Smooth muscle cell (in vitro differentiated cells): ENCODE measurements around the gene EIF3L. TPM values are rescaled to one million over a fixed set of nuclear protein-coding genes. Genes with fewer than 3 reads are reported as not detected.

ENCODE experiments used
- DNase-seq: peaks from one replicate; lab custom pipeline; 2025; ENCODE audit not compliant: unreplicated experiment; lab: John Stamatoyannopoulos, UW
- H2AFZ ChIP-seq: fragments of 200-600 bp; sonication (generic); 2 replicates; pipeline ENCODE4 v1.6.0; 2016; ENCODE audit warnings: antibody characterized with exemption, low read depth, mild to moderate bottlenecking
- H3F3A ChIP-seq: fragments of 200-600 bp; sonication (generic); 2 replicates; pipeline ENCODE4 v1.6.0; 2017; ENCODE audit warnings: antibody characterized with exemption, low read depth
- H3K27ac ChIP-seq: fragments of 200-600 bp; sonication (generic); 2 replicates; pipeline ENCODE4 v1.5.1; 2016; ENCODE audit warnings: low read depth, mild to moderate bottlenecking
- H3K27me3 ChIP-seq: fragments of 200-600 bp; sonication (generic); 2 replicates; pipeline ENCODE4 v1.6.1; 2016; ENCODE audit warnings: low read depth, mild to moderate bottlenecking
- H3K36me3 ChIP-seq: fragments of 200-600 bp; sonication (generic); 2 replicates; pipeline ENCODE4 v1.5.1; 2016; ENCODE audit warnings: low read depth
- H3K4me1 ChIP-seq: fragments of 200-600 bp; sonication (generic); 2 replicates; pipeline ENCODE4 v1.5.1; 2016; ENCODE audit warnings: low read depth
- H3K4me2 ChIP-seq: fragments of 200-600 bp; sonication (generic); 2 replicates; pipeline ENCODE4 v1.6.0; 2016; ENCODE audit warnings: mild to moderate bottlenecking
- H3K4me3 ChIP-seq: fragments of 200-600 bp; sonication (generic); 2 replicates; pipeline ENCODE4 v1.5.1; 2016; ENCODE audit warnings: mild to moderate bottlenecking
- H3K79me2 ChIP-seq: fragments of 200-600 bp; sonication (generic); 2 replicates; pipeline ENCODE4 v1.6.0; 2016; ENCODE audit warnings: low read depth, mild to moderate bottlenecking
- H3K9ac ChIP-seq: fragments of 200-600 bp; sonication (generic); 2 replicates; pipeline ENCODE4 v1.6.0; 2016; ENCODE audit warnings: low read depth
- H3K9me3 ChIP-seq: fragments of 200-600 bp; sonication (generic); replicated peaks from 2 replicates; pipeline ENCODE4 v1.5.1; 2016; ENCODE audit warnings: low read depth
- H4K20me1 ChIP-seq: fragments of 200-600 bp; sonication (generic); 2 replicates; pipeline ENCODE4 v1.6.0; 2016; ENCODE audit warnings: low read depth
- WGBS: methylation state at CpG from one replicate; pipeline ENCODE4 v1.1.7; 2016; ENCODE audit warnings: low lambda C conversion rate; 5-methylcytosine and 5-hydroxymethylcytosine counted together
- polyA plus RNA-seq: library from polyadenylated mRNA; unstranded; fragments of >200 nt; fragmentation: Nextera tagmentation; extraction: Ambion mirVana; gene quantifications from 2 replicates; pipeline ENCODE4 v1.2.1, GENCODE V29; 2016
- total RNA-seq: library from RNA; depleted of rRNA; stranded (reverse); fragments of >200 nt; gene quantifications from 2 replicates; pipeline ENCODE4 v1.2.3, GENCODE V29; 2014
- TF ChIP-seq, protein P1 (sequence below): fragments of 200-600 bp; sonication (generic); IDR thresholded peaks from 2 replicates; pipeline ENCODE4 v1.5.1; 2017; ENCODE audit warnings: borderline replicate concordance, mild to moderate bottlenecking, antibody characterized with exemption; ENCODE audit not compliant: insufficient read depth, poor library complexity, severe bottlenecking

Gene EIF3L
- total and polyA plus RNA-seq, 2 experiments from 2014 or later = 182 to 274 TPM

- 91% methylated on average over 8 of the region's 8 CpGs for WGBS
- Histone ChIP-seq H3K36me3 (no peaks in the 10 kb centered on the region), H2AFZ (no peak overlapping the region), H3K9ac (no peak overlapping the region), H4K20me1 (peaks cover 51% of the 10 kb centered on the region), H3K4me1 (peaks cover 10% of the 10 kb centered on the region), H3K27me3 (no peaks in the 10 kb centered on the region), H3K4me3 (no peak overlapping the region), H3K79me2 (peaks cover 39% of the 10 kb centered on the region), H3K9me3 (no peaks in the 10 kb centered on the region), H3K4me2 (no peak overlapping the region), H3F3A (no peaks in the 10 kb centered on the region), H3K27ac (no peak overlapping the region)
- DNase-seq = no peak
- TF ChIP-seq, protein P1, sequence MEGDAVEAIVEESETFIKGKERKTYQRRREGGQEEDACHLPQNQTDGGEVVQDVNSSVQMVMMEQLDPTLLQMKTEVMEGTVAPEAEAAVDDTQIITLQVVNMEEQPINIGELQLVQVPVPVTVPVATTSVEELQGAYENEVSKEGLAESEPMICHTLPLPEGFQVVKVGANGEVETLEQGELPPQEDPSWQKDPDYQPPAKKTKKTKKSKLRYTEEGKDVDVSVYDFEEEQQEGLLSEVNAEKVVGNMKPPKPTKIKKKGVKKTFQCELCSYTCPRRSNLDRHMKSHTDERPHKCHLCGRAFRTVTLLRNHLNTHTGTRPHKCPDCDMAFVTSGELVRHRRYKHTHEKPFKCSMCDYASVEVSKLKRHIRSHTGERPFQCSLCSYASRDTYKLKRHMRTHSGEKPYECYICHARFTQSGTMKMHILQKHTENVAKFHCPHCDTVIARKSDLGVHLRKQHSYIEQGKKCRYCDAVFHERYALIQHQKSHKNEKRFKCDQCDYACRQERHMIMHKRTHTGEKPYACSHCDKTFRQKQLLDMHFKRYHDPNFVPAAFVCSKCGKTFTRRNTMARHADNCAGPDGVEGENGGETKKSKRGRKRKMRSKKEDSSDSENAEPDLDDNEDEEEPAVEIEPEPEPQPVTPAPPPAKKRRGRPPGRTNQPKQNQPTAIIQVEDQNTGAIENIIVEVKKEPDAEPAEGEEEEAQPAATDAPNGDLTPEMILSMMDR = no peak
These were observed 62.5 kb downstream of the EIF3L start for GRCh38 chr22:37911697-37912096.

DNA sequence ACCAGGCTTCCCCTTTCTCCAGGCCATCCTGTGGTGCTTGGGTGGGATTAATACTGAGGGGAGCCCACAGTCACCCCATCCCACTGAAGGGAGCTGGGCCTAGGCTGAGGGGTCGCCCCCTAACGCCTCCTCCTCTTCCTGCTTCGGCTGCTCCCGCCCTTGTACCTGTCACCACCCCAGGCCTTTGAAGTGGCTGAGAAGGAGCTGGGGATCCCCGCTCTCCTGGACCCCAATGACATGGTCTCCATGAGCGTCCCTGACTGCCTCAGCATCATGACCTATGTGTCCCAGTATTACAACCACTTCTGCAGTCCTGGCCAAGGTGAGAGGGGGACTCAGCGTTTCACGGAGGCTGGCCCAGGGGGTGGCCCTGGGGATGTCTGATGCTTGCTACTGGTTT, 63.0 kb downstream of the EIF3L start:
- H3F3A ChIP-seq = no peaks in the 10 kb centered on the region
- no peak overlapping the region for H3K4me2 ChIP-seq
- H3K36me3 ChIP-seq = no peaks in the 10 kb centered on the region
- peaks cover 34% of the 10 kb centered on the region for H3K79me2 ChIP-seq
- no peaks in the 10 kb centered on the region for H3K27me3 ChIP-seq
- peaks cover 46% of the 10 kb centered on the region for H4K20me1 ChIP-seq
- H3K9ac ChIP-seq = no peak overlapping the region
- no peak overlapping the region for H3K27ac ChIP-seq
- H3K4me1 ChIP-seq = peaks cover 7% of the 10 kb centered on the region
- TF ChIP-seq, protein P1 = no peak
- no peak overlapping the region for H3K4me3 ChIP-seq
- no peak overlapping the region for H2AFZ ChIP-seq
- H3K9me3 ChIP-seq = no peaks in the 10 kb centered on the region
- DNase-seq = no peak
- WGBS = 93% methylated on average over 8 of the region's 8 CpGs

GRCh38 chr22:37913233-37913721, 64.1 kb downstream of the EIF3L start:
- no peak for DNase-seq
- no peak overlapping the region for H3K27ac ChIP-seq
- no peaks in the 10 kb centered on the region for H3F3A ChIP-seq
- H3K4me3 ChIP-seq = no peak overlapping the region
- H2AFZ ChIP-seq = no peak overlapping the region
- WGBS = 90% methylated on average over 7 of the region's 7 CpGs
- H3K4me1 ChIP-seq = peaks cover 7% of the 10 kb centered on the region
- H3K4me2 ChIP-seq = no peak overlapping the region
- no peaks in the 10 kb centered on the region for H3K9me3 ChIP-seq
- peaks cover 35% of the 10 kb centered on the region for H4K20me1 ChIP-seq
- H3K36me3 ChIP-seq = no peaks in the 10 kb centered on the region
- H3K27me3 ChIP-seq = no peaks in the 10 kb centered on the region
- peaks cover 25% of the 10 kb centered on the region for H3K79me2 ChIP-seq
- TF ChIP-seq, protein P1 = no peak
- no peak overlapping the region for H3K9ac ChIP-seq

DNA sequence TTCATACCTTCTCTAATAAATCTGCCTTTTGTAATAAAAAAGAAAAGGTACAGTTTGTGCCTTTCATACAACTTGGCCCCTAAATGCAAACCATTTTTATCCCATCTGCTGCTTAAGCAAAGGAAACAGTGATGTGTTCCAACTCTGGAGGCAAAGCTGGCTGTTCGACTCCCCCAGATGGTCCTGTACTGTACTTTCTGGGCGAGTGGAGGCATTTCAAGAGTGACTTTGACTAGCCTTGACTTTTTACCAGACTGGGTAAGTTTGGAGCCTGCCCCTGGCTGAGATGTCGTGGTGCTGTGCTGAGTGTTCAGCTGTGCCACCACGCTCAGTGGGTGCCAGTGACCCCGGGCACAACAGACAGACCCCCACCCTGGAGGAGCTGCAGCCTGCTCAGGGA, 67.1 kb downstream of the EIF3L start:
- Histone ChIP-seq H4K20me1 (peaks cover 12% of the 10 kb centered on the region), H3K27me3 (no peaks in the 10 kb centered on the region), H3K4me2 (no peak overlapping the region), H3K79me2 (peaks cover 6% of the 10 kb centered on the region), H3K9ac (no peak overlapping the region), H3F3A (no peaks in the 10 kb centered on the region), H3K27ac (no peak overlapping the region), H2AFZ (no peak overlapping the region), H3K36me3 (peaks cover 5% of the 10 kb centered on the region), H3K4me3 (no peak overlapping the region), H3K9me3 (no peaks in the 10 kb centered on the region), H3K4me1 (no peaks in the 10 kb centered on the region)
- 98% methylated on average over 5 of the region's 5 CpGs for WGBS
- TF ChIP-seq, protein P1 = no peak
- DNase-seq = no peak
